HepG2 (cell line): ENCODE measurements around the gene SLC29A3. TPM values are rescaled to one million over a fixed set of nuclear protein-coding genes. Genes with fewer than 3 reads are reported as not detected.

ENCODE experiments used
- ATAC-seq: fragments of 200-7000 bp; cut with Tn5 transposase; 3 replicates; pipeline ENCODE4 v1.9.1; 2020; ENCODE audit warnings: mild to moderate bottlenecking, moderate library complexity
- BruUV-seq: library from RNA; stranded (reverse); fragments of 400-500 nt; replicated peaks from 2 replicates; lab custom pipeline; 2021; lab: Mats Ljungman, UMichigan
- CTCF ChIA-PET: fragments of 300-600 bp; formaldehyde crosslinking; extraction: SDS; loops from one replicate; lab custom pipeline; 2021; ENCODE audit warnings: low total read pairs, inconsistent platforms, low intra/inter-chr PET ratio; lab: Yijun Ruan, JAX
- POLR2A ChIA-PET: fragments of 350-600 bp; sonication (Branson Sonifier 250); formaldehyde crosslinking; loops from one replicate; lab custom pipeline; 2020; ENCODE audit warnings: antibody characterized with exemption, inconsistent platforms; lab: Yijun Ruan, JAX
- DNase-seq: peaks from one replicate; pipeline ENCODE4 v3.0.0-alpha.2; 2015; ENCODE audit warnings: low spot score
- FAIRE-seq: peaks from 3 replicates; lab custom pipeline; 2011; peaks lifted over from hg19 to GRCh38; lab: Jason Lieb, UNC
- H2AFZ ChIP-seq: one replicate; pipeline ENCODE4 v1.6.1; 2011; ENCODE audit warnings: low read length, inconsistent platforms
- H3K27ac ChIP-seq: fragments of 300-600 bp; 3 replicates; pipeline ENCODE4 v1.8.0; 2011; ENCODE audit warnings: mixed run types, mild to moderate bottlenecking, mixed read lengths, low read length, inconsistent platforms; ENCODE audit not compliant: insufficient read depth; ENCODE audit errors: extremely low read length
- H3K27me3 ChIP-seq, 2 experiments: fragments of 200-600 bp in 1 of 2; 2 replicates in 1 of 2; 3 replicates in 1 of 2; pipeline versions ENCODE4 v1.6.0 to v1.8.0; 2011; ENCODE audit warnings: low read length in 2 of 2, mild to moderate bottlenecking in 2 of 2, moderate library complexity in 2 of 2, inconsistent platforms in 1 of 2; ENCODE audit not compliant: insufficient read depth in 2 of 2, control insufficient read depth in 1 of 2
- H3K36me3 ChIP-seq, 2 experiments: fragments of 200-600 bp in 1 of 2; replicated peaks in 1 of 2; 2 replicates in 1 of 2; 3 replicates in 1 of 2; pipeline versions ENCODE4 v1.5.1 to v1.8.0; 2011; ENCODE audit warnings: low read length in 2 of 2, inconsistent platforms in 1 of 2; ENCODE audit not compliant: insufficient read depth in 2 of 2, control insufficient read depth in 1 of 2
- H3K4me1 ChIP-seq: 2 replicates; pipeline ENCODE4 v1.5.1; 2012; ENCODE audit warnings: low read length, inconsistent platforms; ENCODE audit not compliant: insufficient read depth
- H3K4me2 ChIP-seq: 2 replicates; pipeline ENCODE4 v1.6.0; 2011; ENCODE audit warnings: low read depth, low read length, inconsistent platforms
- H3K4me3 ChIP-seq, 3 experiments: fragments of 200-600 bp in 1 of 3; sonication (generic), shearing (Covaris generic) in 1 of 3; replicated peaks in 1 of 3; 2 replicates each; pipeline ENCODE4 v1.5.1; 2011 to 2016; ENCODE audit warnings: low read length in 3 of 3, inconsistent platforms in 2 of 3, low read depth in 2 of 3, mild to moderate bottlenecking in 2 of 3, control low read depth in 1 of 3, mixed read lengths in 1 of 3; ENCODE audit not compliant: insufficient read depth in 1 of 3
- H3K79me2 ChIP-seq: one replicate; pipeline ENCODE4 v1.6.1; 2011; ENCODE audit warnings: low read length, inconsistent platforms; ENCODE audit not compliant: insufficient read depth
- H3K9ac ChIP-seq: 2 replicates; pipeline ENCODE4 v1.6.0; 2011; ENCODE audit warnings: mild to moderate bottlenecking, low read depth, low read length, inconsistent platforms; ENCODE audit not compliant: insufficient read depth
- H3K9me3 ChIP-seq: 2 replicates; pipeline ENCODE4 v1.5.1; 2012; ENCODE audit warnings: mild to moderate bottlenecking, low read length
- H4K20me1 ChIP-seq: 2 replicates; pipeline ENCODE4 v1.6.0; 2011; ENCODE audit warnings: inconsistent platforms, mild to moderate bottlenecking, low read length, moderate library complexity; ENCODE audit not compliant: insufficient read depth
- CTCF ChIP-seq: sonication (generic); formaldehyde crosslinking; IDR thresholded peaks from 2 replicates; pipeline ENCODE4 v1.5.0; 2020; ENCODE audit warnings: mild to moderate bottlenecking, missing genetic modification reagents, moderate library complexity
- GATAD2A ChIP-seq: IDR thresholded peaks from 2 replicates; pipeline ENCODE4 v1.6.1; 2016
- MTA3 ChIP-seq: sonication (generic); formaldehyde crosslinking; IDR thresholded peaks from 2 replicates; pipeline ENCODE4 v1.4.0; 2020; ENCODE audit warnings: missing genetic modification reagents
- NFAT5 ChIP-seq: sonication (generic); formaldehyde crosslinking; IDR thresholded peaks from 2 replicates; pipeline ENCODE4 v1.4.0; 2020; ENCODE audit warnings: missing genetic modification reagents
- PPARG ChIP-seq: conservative IDR thresholded peaks from 2 replicates; pipeline ENCODE4 v1.6.1; 2016; ENCODE audit warnings: missing biosample characterization, missing genetic modification reagents
- STAG1 ChIP-seq: sonication (generic); formaldehyde crosslinking; IDR thresholded peaks from 2 replicates; pipeline ENCODE4 v1.4.0; 2020; ENCODE audit warnings: missing genetic modification reagents
- THAP9 ChIP-seq: sonication (generic); formaldehyde crosslinking; IDR thresholded peaks from 2 replicates; pipeline ENCODE4; 2020; ENCODE audit warnings: missing genetic modification reagents, mild to moderate bottlenecking, borderline replicate concordance
- THRA ChIP-seq: sonication (generic); formaldehyde crosslinking; IDR thresholded peaks from 2 replicates; pipeline ENCODE4 v1.4.0; 2020; ENCODE audit warnings: missing genetic modification reagents, borderline replicate concordance
- WGBS: methylation state at CpG from one replicate; pipeline ENCODE4 v1.1.6; 2017; ENCODE audit warnings: low lambda C conversion rate; 5-methylcytosine and 5-hydroxymethylcytosine counted together
- in situ Hi-C: cut with HindIII; loops from 2 replicates; pipeline ENCODE4 v1.10.0; 2017; ENCODE audit warnings: low pct_unique_long_range_greater_than_20kb; ENCODE audit not compliant: extremely low pct_ligation_motif_present
- intact Hi-C: fragments of 100-400 bp; cut with micrococcal nuclease; formaldehyde crosslinking; loops from one replicate; pipeline ENCODE4 v1.10.0; 2022; ENCODE audit not compliant: unreplicated experiment
- polyA plus RNA-seq, 8 experiments: library from polyadenylated mRNA; depleted of rRNA in 3 of 8; stranded (reverse) in 7 of 8; unstranded in 1 of 8; fragments of >200 nt; fragmentation: Illumina TruSeq in 4 of 8; extraction: Trizol in 4 of 8; gene quantifications; 2 replicates each; pipeline versions ENCODE4 v1.2.1 to v1.2.3, GENCODE V29; 2011 to 2016; ENCODE audit warnings: low read depth in 4 of 8, missing spikeins in 1 of 8, mixed read lengths in 1 of 8; ENCODE audit not compliant: insufficient read depth in 1 of 8
- total RNA-seq, 5 experiments: library from RNA; depleted of rRNA; stranded (reverse); fragments of >200 nt; fragmentation: Illumina TruSeq; extraction: Trizol; gene quantifications; 2 replicates each; pipeline ENCODE4 v1.2.3, GENCODE V29; 2016; ENCODE audit warnings: low read depth in 1 of 5

SLC29A3 gene
- total and polyA plus RNA-seq, 2 of the 13 experiments (the other 11 are each of a cell fraction or from before 2014, with no cell fraction given), result 8.6 to 11.8 TPM

- no peak overlapping the region for H2AFZ ChIP-seq
- H3K79me2 ChIP-seq, result no peaks in the 10 kb centered on the region
- H3K27ac ChIP-seq, result no peak overlapping the region
- ChIA-PET CTCF (interaction anchor here (0.7 to 1.2 kb wide), 3 partner anchors 81 to 406 kb away, joined by 3 to 5 read pairs (median 4); no protein-coding TSS in a partner anchor), POLR2A (no interaction called here)
- no peak overlapping the region for H3K4me2 ChIP-seq
- H3K36me3 ChIP-seq, result no peaks in the 10 kb centered on the region
- 17% methylated on average over 6 of the region's 8 CpGs for WGBS
- TF ChIP-seq STAG1 (CRISPR knock-in tag), result peak; percentile 63
- TF ChIP-seq MTA3 (CRISPR knock-in tag), result no peak
- TF ChIP-seq THAP9, result no peak
- no peak for TF ChIP-seq GATAD2A (CRISPR knock-in tag)
- no peak for TF ChIP-seq THRA (CRISPR knock-in tag)
- peak; percentile 69 for TF ChIP-seq CTCF (CRISPR knock-in tag)
- TF ChIP-seq NFAT5 (CRISPR knock-in tag), result no peak
- no peak for TF ChIP-seq PPARG (CRISPR knock-in tag)
- no peak overlapping the region for H3K9ac ChIP-seq
- intact Hi-C loops (no loop called here), in situ Hi-C loops (no loop called here)
- 0 out of 2 replicates have a peak, but pooled peaks cover 3% of the 10 kb centered on the region for H4K20me1 ChIP-seq
- peaks cover 9% of the 10 kb centered on the region; the same call in 1 of the 2 replicates for H3K4me1 ChIP-seq
- FAIRE-seq (peak; percentile 57), ATAC-seq (peak; percentile 82), DNase-seq (peak; percentile 65)
- BruUV-seq, result no TSS peak
- peaks cover 2 to 13% of the 10 kb centered on the region in 2 experiments; a peak in 2 of 5 replicates for H3K27me3 ChIP-seq
- H3K4me3 ChIP-seq, result no peak overlapping the region
- no peaks in the 10 kb centered on the region for H3K9me3 ChIP-seq
Observed at GRCh38 chr10:71302874-71303568, 16.0 kb upstream of the SLC29A3 start.
